T-helper 2 cell treated with Interferon-gamma antibody and Interleukin-4, amounts not matched to agents 5 μg/mL and 100 μg/mL, for 36 hours (primary cell): Measurements from ENCODE around the gene INTS11.

ENCODE experiments used
- DNase-seq: peaks from one replicate; pipeline ENCODE4 v3.0.0; 2021; ENCODE audit warnings: low spot score
- H3K27ac Mint-ChIP-seq: one replicate; pipeline ENCODE4 v1.8.0; 2021; ENCODE audit warnings: mild to moderate bottlenecking, mixed read lengths
- H3K27me3 Mint-ChIP-seq: one replicate; pipeline ENCODE4 v1.8.0; 2021; ENCODE audit warnings: low read depth, mixed read lengths
- H3K36me3 Mint-ChIP-seq: one replicate; pipeline ENCODE4 v1.8.0; 2021; ENCODE audit warnings: low read depth, mixed read lengths
- H3K4me1 Mint-ChIP-seq: one replicate; pipeline ENCODE4 v1.8.0; 2021; ENCODE audit warnings: low read depth, mixed read lengths
- H3K4me3 Mint-ChIP-seq: one replicate; pipeline ENCODE4 v1.8.0; 2022; ENCODE audit warnings: mild to moderate bottlenecking, moderate library complexity, mixed read lengths
- H3K9me3 Mint-ChIP-seq: one replicate; pipeline ENCODE4 v1.8.0; 2021; ENCODE audit warnings: mixed read lengths

Gene INTS11

GRCh38 chr1:1293263-1294249, 30.9 kb downstream of the INTS11 start:
- Mint-ChIP-seq H3K36me3 (peaks cover 2% of the 10 kb centered on the region), H3K4me1 (no peaks in the 10 kb centered on the region), H3K27ac (no peak overlapping the region), H3K9me3 (no peaks in the 10 kb centered on the region), H3K4me3 (no peak overlapping the region), H3K27me3 (no peaks in the 10 kb centered on the region)
- no peak for DNase-seq

GRCh38 chr1:1292851-1293250, 31.6 kb downstream of the INTS11 start:
- Mint-ChIP-seq H3K27ac (no peak overlapping the region), H3K4me1 (no peaks in the 10 kb centered on the region), H3K36me3 (peaks cover 2% of the 10 kb centered on the region), H3K9me3 (no peaks in the 10 kb centered on the region), H3K4me3 (no peak overlapping the region), H3K27me3 (no peaks in the 10 kb centered on the region)
- DNase-seq: no peak

- Mint-ChIP-seq H3K27me3 (no peaks in the 10 kb centered on the region), H3K36me3 (peaks cover 2% of the 10 kb centered on the region), H3K4me3 (no peak overlapping the region), H3K27ac (no peak overlapping the region), H3K4me1 (no peaks in the 10 kb centered on the region), H3K9me3 (no peaks in the 10 kb centered on the region)
- no peak for DNase-seq
These were observed 32.0 kb downstream of the INTS11 start for GRCh38 chr1:1292442-1292779.

GRCh38 chr1:1291548-1292441, 32.7 kb downstream of the INTS11 start:
- Mint-ChIP-seq H3K4me3 (no peak overlapping the region), H3K4me1 (no peaks in the 10 kb centered on the region)

GRCh38 chr1:1291023-1291528, 33.4 kb downstream of the INTS11 start:
- Mint-ChIP-seq H3K36me3 (peaks cover 2% of the 10 kb centered on the region), H3K27me3 (no peaks in the 10 kb centered on the region), H3K4me3 (no peak overlapping the region), H3K9me3 (no peaks in the 10 kb centered on the region), H3K4me1 (no peaks in the 10 kb centered on the region), H3K27ac (no peak overlapping the region)
- DNase-seq: no peak

More at GRCh38 chr1:1291548-1292441, 32.7 kb downstream of the INTS11 start:
- Mint-ChIP-seq H3K27ac (no peak overlapping the region), H3K36me3 (peaks cover 2% of the 10 kb centered on the region), H3K27me3 (no peaks in the 10 kb centered on the region), H3K9me3 (no peaks in the 10 kb centered on the region)
- DNase-seq: peak; percentile 36

- peak; percentile 47 for DNase-seq
- H3K27ac Mint-ChIP-seq: peak overlapping the region; percentile 36
These were observed 34.2 kb downstream of the INTS11 start for GRCh38 chr1:1290238-1290731.

GRCh38 chr1:1287288-1288110, 37.0 kb downstream of the INTS11 start:
- Mint-ChIP-seq H3K9me3 (no peaks in the 10 kb centered on the region), H3K27ac (no peak overlapping the region), H3K4me3 (no peak overlapping the region), H3K36me3 (no peaks in the 10 kb centered on the region), H3K4me1 (no peaks in the 10 kb centered on the region), H3K27me3 (no peaks in the 10 kb centered on the region)
- no peak for DNase-seq

More at GRCh38 chr1:1290238-1290731, 34.2 kb downstream of the INTS11 start:
- H3K4me3 Mint-ChIP-seq: no peak overlapping the region
- H3K27me3 Mint-ChIP-seq: no peaks in the 10 kb centered on the region
- H3K4me1 Mint-ChIP-seq: no peaks in the 10 kb centered on the region
- H3K36me3 Mint-ChIP-seq: no peaks in the 10 kb centered on the region
- H3K9me3 Mint-ChIP-seq: no peaks in the 10 kb centered on the region

- no peaks in the 10 kb centered on the region for H3K36me3 Mint-ChIP-seq
- H3K27ac Mint-ChIP-seq: no peak overlapping the region
- no peaks in the 10 kb centered on the region for H3K9me3 Mint-ChIP-seq
- H3K4me1 Mint-ChIP-seq: no peaks in the 10 kb centered on the region
- DNase-seq: no peak
- H3K27me3 Mint-ChIP-seq: no peaks in the 10 kb centered on the region
- H3K4me3 Mint-ChIP-seq: no peak overlapping the region
These were observed 37.9 kb downstream of the INTS11 start for GRCh38 chr1:1286313-1287261.

- no peaks in the 10 kb centered on the region for H3K27me3 Mint-ChIP-seq
- no peak overlapping the region for H3K27ac Mint-ChIP-seq
- H3K4me1 Mint-ChIP-seq: no peaks in the 10 kb centered on the region
- H3K9me3 Mint-ChIP-seq: no peaks in the 10 kb centered on the region
- H3K4me3 Mint-ChIP-seq: no peak overlapping the region
- no peaks in the 10 kb centered on the region for H3K36me3 Mint-ChIP-seq
- DNase-seq: no peak
These were observed 38.7 kb downstream of the INTS11 start for GRCh38 chr1:1285611-1286311.

GRCh38 chr1:1285102-1285571, 39.3 kb downstream of the INTS11 start:
- Mint-ChIP-seq H3K4me1 (no peaks in the 10 kb centered on the region), H3K27me3 (no peaks in the 10 kb centered on the region), H3K4me3 (no peak overlapping the region), H3K36me3 (no peaks in the 10 kb centered on the region), H3K9me3 (no peaks in the 10 kb centered on the region), H3K27ac (no peak overlapping the region)
- DNase-seq: no peak

GRCh38 chr1:1284221-1285101, 40.0 kb downstream of the INTS11 start:
- Mint-ChIP-seq H3K9me3 (no peaks in the 10 kb centered on the region), H3K27me3 (no peaks in the 10 kb centered on the region), H3K4me1 (no peaks in the 10 kb centered on the region), H3K4me3 (no peak overlapping the region), H3K27ac (no peak overlapping the region), H3K36me3 (no peaks in the 10 kb centered on the region)
- DNase-seq: no peak
